ENCODE data around the gene RPS3. TPM values are rescaled to one million over a fixed set of nuclear protein-coding genes. Genes with fewer than 3 reads are reported as not detected.

Gene RPS3
- total RNA-seq, 1 donor from 2014 or later = 4,635 TPM

DNA sequence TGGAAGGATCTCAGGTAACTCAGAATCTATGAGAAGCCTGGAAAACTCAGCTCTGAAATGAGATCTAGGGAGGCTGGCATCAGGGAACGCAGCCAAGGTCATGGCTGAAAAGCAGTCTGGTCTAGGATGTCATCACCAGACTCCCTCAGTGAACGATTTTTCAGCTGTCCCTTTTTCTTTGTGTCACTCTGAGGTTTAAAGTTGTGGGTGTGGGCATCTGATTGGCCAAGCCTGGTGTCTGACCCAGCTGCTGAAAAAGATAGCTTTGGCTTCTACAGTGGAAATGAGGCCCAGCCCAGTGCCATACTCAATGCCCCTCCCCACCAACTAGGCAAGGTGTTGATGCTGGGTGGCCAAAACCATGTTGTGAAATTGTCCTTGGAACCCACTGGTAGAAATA, 14.5 kb downstream of the RPS3 start:
- H3K36me3 Mint-ChIP-seq (ENCODE audit: low read depth) = peaks cover 29% of the 10 kb centered on the region
- H3K27ac Mint-ChIP-seq = no peak overlapping the region
- ATAC-seq (ENCODE audit: low read depth) (no peak), DNase-seq (no peak)
- TF ChIP-seq, protein P1, sequence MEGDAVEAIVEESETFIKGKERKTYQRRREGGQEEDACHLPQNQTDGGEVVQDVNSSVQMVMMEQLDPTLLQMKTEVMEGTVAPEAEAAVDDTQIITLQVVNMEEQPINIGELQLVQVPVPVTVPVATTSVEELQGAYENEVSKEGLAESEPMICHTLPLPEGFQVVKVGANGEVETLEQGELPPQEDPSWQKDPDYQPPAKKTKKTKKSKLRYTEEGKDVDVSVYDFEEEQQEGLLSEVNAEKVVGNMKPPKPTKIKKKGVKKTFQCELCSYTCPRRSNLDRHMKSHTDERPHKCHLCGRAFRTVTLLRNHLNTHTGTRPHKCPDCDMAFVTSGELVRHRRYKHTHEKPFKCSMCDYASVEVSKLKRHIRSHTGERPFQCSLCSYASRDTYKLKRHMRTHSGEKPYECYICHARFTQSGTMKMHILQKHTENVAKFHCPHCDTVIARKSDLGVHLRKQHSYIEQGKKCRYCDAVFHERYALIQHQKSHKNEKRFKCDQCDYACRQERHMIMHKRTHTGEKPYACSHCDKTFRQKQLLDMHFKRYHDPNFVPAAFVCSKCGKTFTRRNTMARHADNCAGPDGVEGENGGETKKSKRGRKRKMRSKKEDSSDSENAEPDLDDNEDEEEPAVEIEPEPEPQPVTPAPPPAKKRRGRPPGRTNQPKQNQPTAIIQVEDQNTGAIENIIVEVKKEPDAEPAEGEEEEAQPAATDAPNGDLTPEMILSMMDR (IDR thresholded peaks at IDR 0.05) = no peak
- H3K27me3 Mint-ChIP-seq = no peaks in the 10 kb centered on the region
- H3K4me3 Mint-ChIP-seq = no peak overlapping the region
- intact Hi-C loops (cut with micrococcal nuclease) = no loop called here
- ChIA-PET CTCF (interaction anchor here (0.9 kb wide), 1 partner anchor 134 kb away, joined by 3 read pairs; no protein-coding TSS in a partner anchor), POLR2A (no interaction called here)
- no peaks in the 10 kb centered on the region for H3K9me3 Mint-ChIP-seq
- no peaks in the 10 kb centered on the region for H3K4me1 Mint-ChIP-seq

DNA sequence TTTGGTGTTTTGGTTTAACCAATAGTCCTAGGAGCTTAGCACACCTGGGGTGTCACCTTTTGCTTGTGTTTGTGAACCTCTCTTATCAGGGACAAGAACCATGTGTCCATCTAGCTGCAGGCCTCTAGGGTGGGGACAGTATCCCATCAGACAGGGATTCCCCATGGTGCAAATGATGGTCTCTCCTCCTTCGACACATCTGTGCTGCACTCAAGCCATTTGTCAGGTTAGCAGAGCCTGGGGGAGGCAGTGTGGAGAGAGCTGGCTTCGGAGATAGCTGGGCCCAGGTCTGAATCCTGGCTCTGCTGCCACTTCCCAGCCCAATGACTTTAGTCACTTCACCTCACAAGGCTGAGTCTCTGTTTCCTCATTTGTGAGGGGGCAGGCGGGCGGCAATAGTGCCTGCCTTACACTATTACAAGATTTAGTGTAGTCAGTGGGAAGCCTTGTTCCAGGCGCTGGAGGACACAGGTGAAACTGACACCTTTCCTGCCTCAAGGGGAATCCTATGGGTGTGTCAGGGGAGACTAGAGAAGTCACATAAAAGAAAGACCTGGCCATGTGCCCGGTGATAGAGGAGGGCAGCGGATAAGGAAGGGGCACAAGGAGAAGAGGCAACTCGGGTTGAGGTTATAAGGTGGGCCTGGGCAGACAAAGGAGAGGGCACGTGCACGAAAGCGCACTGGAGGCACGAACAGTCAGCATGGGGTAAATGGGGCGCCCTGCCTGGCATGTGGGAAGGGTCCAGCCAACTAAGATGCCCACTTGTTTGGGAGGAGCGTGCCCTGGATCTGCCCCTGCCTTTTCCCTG, 21.1 kb downstream of the RPS3 start:
- peaks cover 11% of the 10 kb centered on the region for H3K36me3 Mint-ChIP-seq (ENCODE audit: low read depth)
- no peaks in the 10 kb centered on the region for H3K4me1 Mint-ChIP-seq
- intact Hi-C loops (cut with micrococcal nuclease) = no loop called here
- POLR2A ChIA-PET = no interaction called here
- TF ChIP-seq, protein P1 (IDR thresholded peaks at IDR 0.05) = no peak
- no peak overlapping the region for H3K4me3 Mint-ChIP-seq
- CTCF ChIA-PET = no interaction called here
- H3K27ac Mint-ChIP-seq = no peak overlapping the region
- DNase-seq (no peak), ATAC-seq (ENCODE audit: low read depth) (no peak)
- no peaks in the 10 kb centered on the region for H3K9me3 Mint-ChIP-seq
- no peaks in the 10 kb centered on the region for H3K27me3 Mint-ChIP-seq

DNA sequence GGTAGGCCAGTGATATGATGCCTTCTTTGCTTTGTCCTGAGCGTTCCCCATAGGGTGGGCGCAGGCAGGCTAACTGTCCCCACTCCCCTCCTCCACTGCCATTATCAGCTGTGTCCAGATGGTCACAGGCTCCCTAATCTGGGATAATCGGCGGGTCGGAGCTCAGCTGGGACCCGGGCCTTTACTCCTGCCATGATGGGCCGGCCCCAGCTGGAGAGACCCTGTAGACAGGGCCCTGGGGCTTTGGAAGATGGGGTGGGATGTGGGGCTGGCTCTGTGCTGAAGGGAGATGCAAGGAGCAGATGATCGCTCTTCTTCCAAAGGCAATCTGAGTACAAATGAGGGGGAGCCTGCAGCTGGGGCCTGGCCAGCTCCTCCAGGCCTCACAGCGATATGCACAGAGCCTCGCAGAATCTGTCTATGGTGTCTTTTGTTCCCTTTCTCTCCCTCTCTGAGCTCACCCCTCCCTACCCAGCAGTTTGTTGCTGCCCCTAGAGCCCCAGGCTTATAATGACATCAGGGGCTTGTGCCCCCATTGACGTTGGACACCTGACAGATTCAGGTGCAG, 21.8 kb downstream of the RPS3 start:
- DNase-seq (no peak), ATAC-seq (ENCODE audit: low read depth) (no peak)
- Mint-ChIP-seq H3K9me3 (no peaks in the 10 kb centered on the region), H3K36me3 (ENCODE audit: low read depth) (peaks cover 11% of the 10 kb centered on the region), H3K4me1 (no peaks in the 10 kb centered on the region), H3K27ac (no peak overlapping the region), H3K27me3 (no peaks in the 10 kb centered on the region), H3K4me3 (no peak overlapping the region)
- intact Hi-C loops (cut with micrococcal nuclease) = no loop called here
- ChIA-PET CTCF (no interaction called here), POLR2A (no interaction called here)
- TF ChIP-seq, protein P1 (IDR thresholded peaks at IDR 0.05) = no peak

DNA sequence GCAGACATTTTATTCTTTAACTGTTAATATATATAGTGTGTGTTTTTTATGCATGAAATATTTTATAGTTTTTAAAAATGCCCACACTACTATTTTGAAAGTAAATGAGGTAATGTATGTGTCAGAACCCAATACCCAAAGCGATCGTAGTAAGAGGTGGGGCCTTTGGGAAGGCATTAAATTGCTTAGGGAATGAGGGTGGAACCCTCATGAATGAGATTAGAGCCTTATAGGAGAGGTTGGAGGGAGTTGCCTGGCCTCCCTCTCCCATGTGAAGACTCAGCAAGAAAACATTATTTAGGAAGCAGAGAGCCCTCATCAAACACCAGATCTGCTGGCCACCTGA, 22.6 kb downstream of the RPS3 start:
- no peak for DNase-seq
- no peak for ATAC-seq (ENCODE audit: low read depth)
- Mint-ChIP-seq H3K36me3 (ENCODE audit: low read depth) (peaks cover 8% of the 10 kb centered on the region), H3K27ac (no peak overlapping the region), H3K4me3 (no peak overlapping the region), H3K9me3 (no peaks in the 10 kb centered on the region), H3K4me1 (no peaks in the 10 kb centered on the region), H3K27me3 (no peaks in the 10 kb centered on the region)
- intact Hi-C loops (cut with micrococcal nuclease) = no loop called here
- TF ChIP-seq, protein P1 (IDR thresholded peaks at IDR 0.05) = no peak
- ChIA-PET POLR2A (no interaction called here), CTCF (no interaction called here)

DNA sequence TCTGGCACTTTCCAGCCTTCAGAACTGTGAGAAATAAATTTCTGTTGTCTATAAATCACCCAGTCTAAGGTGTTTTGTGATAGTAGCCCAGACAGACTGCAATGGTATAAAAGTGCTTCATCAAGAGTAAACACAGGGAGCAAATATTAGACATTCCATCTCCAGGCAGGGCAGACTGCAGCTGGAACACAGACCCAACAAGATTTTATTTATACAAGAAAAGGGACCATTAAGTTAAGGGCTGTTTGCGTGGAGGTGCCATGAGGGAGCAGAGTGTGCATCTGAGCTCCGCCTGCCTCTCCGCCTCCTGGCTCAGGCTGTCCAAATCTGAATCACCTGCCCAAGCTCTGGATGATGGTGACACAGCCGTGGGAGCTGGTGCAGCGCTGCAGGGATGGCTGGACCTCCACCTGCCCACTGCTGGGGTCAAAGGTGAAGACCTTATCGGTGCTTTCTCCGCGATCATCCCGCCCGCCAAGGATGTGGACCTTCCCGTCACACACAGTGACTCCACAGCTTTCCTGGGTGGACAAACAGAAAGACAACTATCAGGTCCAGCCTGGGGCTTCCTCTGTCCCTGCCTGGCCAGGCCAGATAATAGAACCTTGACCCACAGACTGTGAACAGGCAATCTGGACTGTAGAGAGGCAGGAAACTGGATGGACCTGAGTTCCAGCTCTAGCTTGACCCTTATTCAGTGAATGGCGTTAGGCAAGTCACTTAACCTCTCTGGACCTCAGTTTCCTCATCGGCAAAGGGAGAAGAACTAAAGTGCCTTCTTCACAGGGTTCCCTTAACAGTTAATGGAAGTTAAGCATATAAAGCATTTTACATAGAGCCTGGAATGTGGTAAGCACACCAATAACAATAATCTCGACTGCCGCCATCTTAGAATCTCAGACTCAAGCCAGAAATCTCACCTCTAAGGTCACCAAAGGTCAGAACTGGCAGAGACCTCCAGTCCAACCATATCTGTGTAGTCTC, 23.2 kb downstream of the RPS3 start:
- DNase-seq (no peak), ATAC-seq (ENCODE audit: low read depth) (no peak)
- POLR2A ChIA-PET = no interaction called here
- H3K4me1 Mint-ChIP-seq = no peaks in the 10 kb centered on the region
- H3K36me3 Mint-ChIP-seq (ENCODE audit: low read depth) = peaks cover 6% of the 10 kb centered on the region
- no peaks in the 10 kb centered on the region for H3K9me3 Mint-ChIP-seq
- TF ChIP-seq, protein P1 (IDR thresholded peaks at IDR 0.05) = no peak
- H3K27me3 Mint-ChIP-seq = peaks cover 2% of the 10 kb centered on the region
- no peak overlapping the region for H3K4me3 Mint-ChIP-seq
- no peak overlapping the region for H3K27ac Mint-ChIP-seq
- CTCF ChIA-PET = no interaction called here
- intact Hi-C loops (cut with micrococcal nuclease) = no loop called here
